H1 (cell line): ENCODE data around the gene KREMEN1. TPM values are rescaled to one million over a fixed set of nuclear protein-coding genes. Genes with fewer than 3 reads are reported as not detected.

ENCODE experiments used
- CTCF ChIA-PET: fragments of 300-600 bp; sonication (Branson Sonifier 250); formaldehyde crosslinking; loops from one replicate; lab custom pipeline; 2021; ENCODE audit not compliant: partially characterized antibody; lab: Charles Lee
- POLR2A ChIA-PET: fragments of 300-600 bp; sonication (Branson Sonifier 250); formaldehyde crosslinking; loops from one replicate; lab custom pipeline; 2021; ENCODE audit warnings: inconsistent platforms; ENCODE audit not compliant: partially characterized antibody; lab: Charles Lee
- DNase-seq, 2 experiments: peaks; one replicate each; pipeline versions ENCODE4 v3.0.0 to v3.0.0-alpha.2; 2010 to 2022; ENCODE audit warnings: low spot score in 2 of 2, low read depth in 1 of 2, mixed read lengths in 1 of 2
- FAIRE-seq: peaks from 2 replicates; lab custom pipeline; 2011; peaks lifted over from hg19 to GRCh38; lab: Jason Lieb, UNC
- H2AFZ ChIP-seq: 2 replicates; pipeline ENCODE4 v1.8.1; 2012; ENCODE audit warnings: low read length, inconsistent platforms
- H2AK5ac ChIP-seq: 2 replicates; pipeline ENCODE4 v1.6.1; 2013; ENCODE audit warnings: low read depth, low read length
- H2BK120ac ChIP-seq: replicated peaks from 2 replicates; pipeline ENCODE3; 2013; ENCODE audit warnings: low read depth, low read length, inconsistent platforms
- H2BK12ac ChIP-seq: 2 replicates; pipeline ENCODE4 v1.6.1; 2013; ENCODE audit warnings: low read depth, low read length
- H2BK15ac ChIP-seq: 2 replicates; pipeline ENCODE4 v1.6.1; 2013; ENCODE audit warnings: low read length
- H2BK20ac ChIP-seq: 2 replicates; pipeline ENCODE4 v1.6.1; 2013; ENCODE audit warnings: low read length
- H2BK5ac ChIP-seq: 2 replicates; pipeline ENCODE4 v1.6.1; 2013; ENCODE audit warnings: low read depth, low read length
- H3K14ac ChIP-seq: 2 replicates; pipeline ENCODE4 v1.6.1; 2013; ENCODE audit warnings: inconsistent platforms; ENCODE audit not compliant: insufficient read length
- H3K18ac ChIP-seq: 2 replicates; pipeline ENCODE4 v1.6.1; 2013; ENCODE audit warnings: low read length; ENCODE audit errors: extremely low read depth
- H3K23ac ChIP-seq: 2 replicates; pipeline ENCODE4 v1.6.1; 2013; ENCODE audit warnings: inconsistent platforms; ENCODE audit not compliant: insufficient read length
- H3K23me2 ChIP-seq: 2 replicates; pipeline ENCODE4 v1.6.1; 2013; ENCODE audit warnings: low read depth, low read length
- H3K27ac ChIP-seq: 2 replicates; pipeline ENCODE4 v1.6.1; 2011; ENCODE audit warnings: low read depth, low read length, inconsistent platforms
- H3K27me3 ChIP-seq, 4 experiments: replicated peaks in 1 of 4; 1 replicate in 1 of 4; 2 replicates in 3 of 4; pipeline versions ENCODE4 v1.6.1 to v1.8.1; 2011 to 2013; ENCODE audit warnings: low read length in 3 of 4, mild to moderate bottlenecking in 3 of 4, inconsistent platforms in 2 of 4, mixed read lengths in 2 of 4, moderate library complexity in 1 of 4; ENCODE audit not compliant: control insufficient read depth in 3 of 4, insufficient read depth in 3 of 4; ENCODE audit errors: extremely low read depth in 1 of 4
- H3K36me3 ChIP-seq, 4 experiments: 2 replicates each; pipeline versions ENCODE4 v1.6.1 to v1.8.1; 2011 to 2013; ENCODE audit warnings: mild to moderate bottlenecking in 4 of 4, low read length in 3 of 4, moderate library complexity in 2 of 4, control low read depth in 1 of 4, inconsistent platforms in 1 of 4; ENCODE audit not compliant: insufficient read depth in 4 of 4, control insufficient read depth in 2 of 4
- H3K4ac ChIP-seq: replicated peaks from 2 replicates; pipeline ENCODE3; 2013; ENCODE audit warnings: low read length, low read depth, mixed read lengths, inconsistent platforms; ENCODE audit not compliant: insufficient read length
- H3K4me1 ChIP-seq, 4 experiments: replicated peaks in 1 of 4; 1 replicate in 1 of 4; 2 replicates in 3 of 4; pipeline versions ENCODE4 v1.6.1 to v1.8.1; 2011 to 2013; ENCODE audit warnings: low read length in 3 of 4, inconsistent platforms in 2 of 4, mixed read lengths in 1 of 4; ENCODE audit not compliant: insufficient read depth in 4 of 4, control insufficient read depth in 3 of 4
- H3K4me2 ChIP-seq, 2 experiments: 2 replicates each; pipeline versions ENCODE4 v1.6.1 to v1.8.1; 2011 to 2013; ENCODE audit warnings: low read depth in 2 of 2, low read length in 2 of 2, control low read depth in 1 of 2, inconsistent platforms in 1 of 2, mild to moderate bottlenecking in 1 of 2; ENCODE audit not compliant: insufficient read depth in 1 of 2
- H3K4me3 ChIP-seq, 4 experiments: fragments of 200-600, 300-600 bp in 1 of 4; sonication (generic), shearing (Covaris generic), sonication (Bioruptor Twin) in 1 of 4; 2 replicates each; pipeline versions ENCODE4 v1.5.1 to v1.8.1; 2011 to 2016; ENCODE audit warnings: low read length in 4 of 4, low read depth in 3 of 4, control low read depth in 2 of 4, inconsistent platforms in 2 of 4, mild to moderate bottlenecking in 2 of 4, mixed read lengths in 1 of 4, moderate library complexity in 1 of 4; ENCODE audit not compliant: insufficient read depth in 2 of 4; ENCODE audit errors: extremely low read depth in 1 of 4
- H3K56ac ChIP-seq: replicated peaks from 2 replicates; pipeline ENCODE3; 2013; ENCODE audit warnings: low read depth, mild to moderate bottlenecking, mixed read lengths, low read length, inconsistent platforms; ENCODE audit not compliant: insufficient read length
- H3K79me1 ChIP-seq: 2 replicates; pipeline ENCODE4 v1.6.1; 2013; ENCODE audit warnings: low read depth, low read length, control low read depth
- H3K79me2 ChIP-seq, 2 experiments: 2 replicates each; pipeline versions ENCODE4 v1.6.1 to v1.8.1; 2012 to 2013; ENCODE audit warnings: low read length in 2 of 2, mild to moderate bottlenecking in 2 of 2, inconsistent platforms in 1 of 2; ENCODE audit not compliant: insufficient read depth in 2 of 2, control insufficient read depth in 1 of 2
- H3K9ac ChIP-seq, 4 experiments: replicated peaks in 1 of 4; 1 replicate in 1 of 4; 2 replicates in 3 of 4; pipeline versions ENCODE4 v1.6.1 to v1.8.1; 2011 to 2013; ENCODE audit warnings: low read depth in 3 of 4, low read length in 3 of 4, control low read depth in 2 of 4, mild to moderate bottlenecking in 2 of 4, moderate library complexity in 2 of 4, inconsistent platforms in 1 of 4; ENCODE audit errors: extremely low read depth in 1 of 4
- H3K9me3 ChIP-seq, 2 experiments: 2 replicates each; pipeline versions ENCODE4 v1.6.1 to v1.8.1; 2012 to 2013; ENCODE audit warnings: mild to moderate bottlenecking in 2 of 2, moderate library complexity in 2 of 2, control low read depth in 1 of 2, inconsistent platforms in 1 of 2, low read depth in 1 of 2, low read length in 1 of 2, mixed read lengths in 1 of 2; ENCODE audit not compliant: insufficient read depth in 2 of 2
- H4K20me1 ChIP-seq, 2 experiments: replicated peaks in 1 of 2; 2 replicates each; pipeline versions ENCODE3 to v1.8.1; 2011 to 2013; ENCODE audit warnings: inconsistent platforms in 2 of 2, low read length in 2 of 2, mild to moderate bottlenecking in 1 of 2; ENCODE audit not compliant: insufficient read depth in 2 of 2, control insufficient read depth in 1 of 2
- H4K5ac ChIP-seq: 2 replicates; pipeline ENCODE4 v1.6.1; 2013; ENCODE audit warnings: low read length, low read depth, mixed read lengths, inconsistent platforms; ENCODE audit not compliant: insufficient read length
- H4K8ac ChIP-seq: 2 replicates; pipeline ENCODE4 v1.8.0; 2013; ENCODE audit warnings: mild to moderate bottlenecking, moderate library complexity, low read length, inconsistent platforms; ENCODE audit not compliant: insufficient read depth; ENCODE audit errors: extremely low read depth
- H4K91ac ChIP-seq: replicated peaks from 2 replicates; pipeline ENCODE3; 2013; ENCODE audit warnings: low read length, mixed read lengths, inconsistent platforms; ENCODE audit not compliant: insufficient read length
- ASH2L ChIP-seq: fragments of 200-600, 300-600 bp; sonication (generic); IDR thresholded peaks from one replicate; pipeline ENCODE4 v1.7.1; 2017; ENCODE audit warnings: low read length
- CBX5 ChIP-seq: fragments of 300-800, 300-1000 bp; sonication (generic); IDR thresholded peaks from 2 replicates; pipeline ENCODE4 v1.7.1; 2016; ENCODE audit warnings: antibody characterized with exemption, low read length, low read depth
- CHD1 ChIP-seq: IDR thresholded peaks from 2 replicates; pipeline ENCODE4 v1.6.1; 2012; ENCODE audit warnings: low read depth, low read length, improper control_type of control experiment
- CHD2 ChIP-seq: IDR thresholded peaks from 2 replicates; pipeline ENCODE4 v1.6.1; 2012; ENCODE audit warnings: low read length, improper control_type of control experiment
- CREB1 ChIP-seq: IDR thresholded peaks from 2 replicates; pipeline ENCODE4 v1.6.1; 2012; ENCODE audit warnings: inconsistent platforms
- CTBP2 ChIP-seq: IDR thresholded peaks from 2 replicates; pipeline ENCODE4 v1.7.0; 2011; ENCODE audit warnings: borderline replicate concordance, mild to moderate bottlenecking, moderate library complexity, mixed read lengths, low read length; ENCODE audit not compliant: insufficient read depth, insufficient read length
- EGR1 ChIP-seq: IDR thresholded peaks from 2 replicates; pipeline ENCODE4 v1.6.1; 2011; ENCODE audit warnings: low read depth, low read length, borderline replicate concordance
- GABPA ChIP-seq: IDR thresholded peaks from 2 replicates; pipeline ENCODE4 v1.6.1; 2011; ENCODE audit warnings: mild to moderate bottlenecking, low read length, moderate library complexity, borderline replicate concordance; ENCODE audit not compliant: insufficient read depth
- GTF2F1 ChIP-seq: IDR thresholded peaks from 2 replicates; pipeline ENCODE4 v1.6.1; 2012; ENCODE audit warnings: low read depth, low read length, improper control_type of control experiment, borderline replicate concordance
- MAFK ChIP-seq: IDR thresholded peaks from 2 replicates; pipeline ENCODE4 v1.6.1; 2012; ENCODE audit warnings: low read depth, mild to moderate bottlenecking, improper control_type of control experiment, low read length
- SAP30 ChIP-seq: fragments of 300-600 bp; sonication (generic); IDR thresholded peaks from 2 replicates; pipeline ENCODE4 v1.7.1; 2012; ENCODE audit warnings: low read length, moderate library complexity, mild to moderate bottlenecking, inconsistent platforms; ENCODE audit not compliant: insufficient read depth, insufficient replicate concordance
- SRF ChIP-seq: IDR thresholded peaks from 2 replicates; pipeline ENCODE4 v1.6.1; 2011; ENCODE audit warnings: mild to moderate bottlenecking, low read depth, low read length, moderate library complexity
- TAF1 ChIP-seq: IDR thresholded peaks from 2 replicates; pipeline ENCODE4 v1.6.1; 2011; ENCODE audit warnings: mild to moderate bottlenecking, low read depth, low read length
- whole genome bisulfite sequencing, 2 experiments: shearing (Covaris generic) in 1 of 2; methylation state at CpG; one replicate each; pipeline versions ENCODE4 v1.1.6 to v1.1.7; 2013 to 2015; ENCODE audit warnings: low lambda C conversion rate in 2 of 2, mixed read lengths in 2 of 2, inconsistent platforms in 1 of 2, low coverage in 1 of 2, missing lambda C conversion rate in 1 of 2; ENCODE audit not compliant: insufficient replicate concordance in 2 of 2, insufficient coverage in 1 of 2, insufficient read length in 1 of 2; ENCODE audit errors: extremely low coverage in 1 of 2, missing lambda C conversion rate in 1 of 2; 5-methylcytosine and 5-hydroxymethylcytosine counted together
- polyA plus RNA-seq, 7 experiments: library from polyadenylated mRNA; depleted of rRNA in 3 of 7; stranded (reverse) in 5 of 7; unstranded in 2 of 7; fragments of >200 nt in 5 of 7; fragments of 200-250 nt in 2 of 7; gene quantifications; 1 replicate in 5 of 7; 2 replicates in 1 of 7; 4 replicates in 1 of 7; pipeline versions ENCODE4 v1.2.1 to v1.2.3, GENCODE V29; 2011 to 2013; ENCODE audit warnings: missing spikeins in 2 of 7, mixed read lengths in 2 of 7
- total RNA-seq: library from RNA; stranded (reverse); fragmentation: NEBNext Ultra II Directional; extraction: Animal tissue kit (Norgen Biotek cat#: 25700); gene quantifications from 2 replicates; pipeline ENCODE4 v1.2.1, GENCODE V29; 2021
- TF ChIP-seq, protein P1 (sequence below): IDR thresholded peaks from 2 replicates; pipeline ENCODE4 v1.6.1; 2012; ENCODE audit warnings: inconsistent platforms

KREMEN1 gene
- total and polyA plus RNA-seq, 2 of the 8 experiments (the other 6 are each of a cell fraction or from before 2014, with no cell fraction given), result 2.1 to 3.2 TPM

DNA sequence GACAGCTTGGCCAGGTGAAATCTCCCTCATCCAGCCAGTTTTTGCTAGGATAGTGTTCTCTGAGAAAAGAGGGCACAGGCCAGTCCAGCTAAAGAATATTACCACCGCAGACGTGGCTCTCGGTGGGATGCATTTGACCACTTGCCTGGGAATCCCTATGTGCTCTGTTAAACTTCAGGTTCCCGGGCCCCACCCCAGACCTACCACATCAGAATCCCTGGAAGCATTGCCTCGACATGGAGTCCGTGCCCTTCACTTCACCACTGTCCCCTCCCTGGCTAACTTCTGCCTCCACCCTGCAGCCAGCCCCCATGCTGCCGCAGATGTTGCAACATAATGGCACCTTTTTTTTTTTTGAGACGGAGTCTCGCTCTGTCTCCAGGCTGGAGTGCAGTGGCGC, 76.0 kb downstream of the KREMEN1 start:
- Histone ChIP-seq H2BK15ac (no peak overlapping the region), H3K27ac (no peak overlapping the region)
- WGBS, 2 experiments, result 92% methylated on average over 9 of the region's 10 CpGs; no CpG with 5 or more reads in 1 of the 2 experiments
- TF ChIP-seq CREB1 (no peak), CBX5 (no peak), GABPA (no peak), GTF2F1 (no peak), TAF1 (no peak), CHD2 (no peak), SAP30 (no peak), ASH2L (no peak), CTBP2 (no peak), MAFK (no peak), CHD1 (no peak), EGR1 (no peak), SRF (no peak)
- TF ChIP-seq, protein P1, sequence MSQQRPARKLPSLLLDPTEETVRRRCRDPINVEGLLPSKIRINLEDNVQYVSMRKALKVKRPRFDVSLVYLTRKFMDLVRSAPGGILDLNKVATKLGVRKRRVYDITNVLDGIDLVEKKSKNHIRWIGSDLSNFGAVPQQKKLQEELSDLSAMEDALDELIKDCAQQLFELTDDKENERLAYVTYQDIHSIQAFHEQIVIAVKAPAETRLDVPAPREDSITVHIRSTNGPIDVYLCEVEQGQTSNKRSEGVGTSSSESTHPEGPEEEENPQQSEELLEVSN, result no peak

More for the DNA sequence above, 76.0 kb downstream of the KREMEN1 start:
- Histone ChIP-seq H3K4me2 (no peak overlapping the region), H3K14ac (no peak overlapping the region), H3K23ac (no peak overlapping the region), H2AK5ac (no peak overlapping the region), H3K27me3 (no peaks in the 10 kb centered on the region), H2BK12ac (no peak overlapping the region), H2BK5ac (no peak overlapping the region), H3K79me2 (no peaks in the 10 kb centered on the region), H2BK20ac (no peak overlapping the region), H3K4ac (no peak overlapping the region), H3K9me3 (no peaks in the 10 kb centered on the region), H3K23me2 (no peaks in the 10 kb centered on the region), H3K4me3 (no peak overlapping the region), H3K4me1 (peaks cover 8 to 27% (median 15%) of the 10 kb centered on the region in 4 experiments), H2BK120ac (no peak overlapping the region), H2AFZ (no peak overlapping the region), H4K20me1 (no peaks in the 10 kb centered on the region), H4K8ac (peak overlapping the region; percentile 12; the same call in 1 of the 2 replicates), H3K56ac (no peak overlapping the region), H4K5ac (no peak overlapping the region), H4K91ac (no peak overlapping the region), H3K18ac (no peak overlapping the region), H3K79me1 (no peaks in the 10 kb centered on the region), H3K9ac (no peak overlapping the region), H3K36me3 (no peaks in the 10 kb centered on the region; a peak in 1 of 8 replicates)
- CTCF ChIA-PET, result interaction anchor here (0.6 to 1.1 kb wide), 3 partner anchors 28 to 96 kb away, joined by 3 to 4 read pairs (median 3); no protein-coding TSS in a partner anchor
- POLR2A ChIA-PET, result no interaction called here
- DNase-seq, result no peak
- no peak for FAIRE-seq
